WTC11 (cell line): ENCODE data around the gene IGFN1. TPM values are rescaled to one million over a fixed set of nuclear protein-coding genes. Genes with fewer than 3 reads are reported as not detected.

Source experiments
- ATAC-seq: fragments of 200-7000 bp; cut with Tn5 transposase; 2 replicates; pipeline ENCODE4 v1.10.0; 2021; ENCODE audit warnings: mild to moderate bottlenecking, moderate library complexity
- CTCF ChIA-PET: fragments of 300-600 bp; sonication (Branson Sonifier 250); formaldehyde crosslinking; loops from one replicate; lab custom pipeline; 2021; ENCODE audit warnings: antibody characterized with exemption; lab: Charles Lee
- POLR2A ChIA-PET: fragments of 350-600 bp; sonication (Branson Sonifier 250); formaldehyde crosslinking; loops from one replicate; lab custom pipeline; 2021; ENCODE audit warnings: antibody characterized with exemption; lab: Charles Lee
- DNase-seq: peaks from one replicate; pipeline ENCODE4 v3.0.0; 2021; ENCODE audit warnings: low spot score
- H3K27ac Mint-ChIP-seq: 2 replicates; pipeline ENCODE4 v1.8.0; 2021; ENCODE audit warnings: mixed read lengths
- H3K27me3 Mint-ChIP-seq: 2 replicates; pipeline ENCODE4 v1.8.0; 2021; ENCODE audit warnings: low read depth, mild to moderate bottlenecking, moderate library complexity, mixed read lengths
- H3K36me3 Mint-ChIP-seq: 2 replicates; pipeline ENCODE4 v1.8.0; 2021; ENCODE audit warnings: mixed read lengths
- H3K4me1 Mint-ChIP-seq: 2 replicates; pipeline ENCODE4 v1.8.0; 2022; ENCODE audit warnings: mixed read lengths
- H3K4me3 Mint-ChIP-seq: 2 replicates; pipeline ENCODE4 v1.8.0; 2021; ENCODE audit warnings: mild to moderate bottlenecking, moderate library complexity, mixed read lengths
- H3K9me3 Mint-ChIP-seq: 2 replicates; pipeline ENCODE4 v1.8.0; 2021; ENCODE audit warnings: mixed read lengths
- AFF4 ChIP-seq: sonication (generic); formaldehyde crosslinking; IDR thresholded peaks from 2 replicates; pipeline ENCODE4 v1.8.1; 2023; ENCODE audit warnings: mild to moderate bottlenecking, missing genetic modification reagents, borderline replicate concordance
- ATF6 ChIP-seq: sonication (generic); formaldehyde crosslinking; IDR thresholded peaks from 2 replicates; pipeline ENCODE4 v1.8.1; 2023; ENCODE audit warnings: mild to moderate bottlenecking, missing genetic modification reagents
- FOXJ3 ChIP-seq: sonication (generic); formaldehyde crosslinking; IDR thresholded peaks from 2 replicates; pipeline ENCODE4 v1.9.0; 2021; ENCODE audit warnings: missing genetic modification reagents, mild to moderate bottlenecking, borderline replicate concordance
- GTF2I ChIP-seq: fragments of 250-450 bp; sonication (Bioruptor Pico); conservative IDR thresholded peaks from 2 replicates; pipeline ENCODE4 v1.4.0; 2021; ENCODE audit warnings: mild to moderate bottlenecking
- IRF1 ChIP-seq: sonication (generic); formaldehyde crosslinking; IDR thresholded peaks from 2 replicates; pipeline ENCODE4 v1.8.0; 2023; ENCODE audit warnings: missing genetic modification reagents
- NFE2L1 ChIP-seq: sonication (generic); formaldehyde crosslinking; IDR thresholded peaks from 2 replicates; pipeline ENCODE4 v1.8.1; 2023; ENCODE audit warnings: missing genetic modification reagents
- NR1H2 ChIP-seq: sonication (generic); formaldehyde crosslinking; IDR thresholded peaks from 2 replicates; pipeline ENCODE4 v1.9.0; 2021; ENCODE audit warnings: mild to moderate bottlenecking, moderate library complexity, missing genetic modification reagents
- PREB ChIP-seq: sonication (generic); formaldehyde crosslinking; IDR thresholded peaks from 2 replicates; pipeline ENCODE4 v1.8.1; 2022; ENCODE audit warnings: mild to moderate bottlenecking, missing genetic modification reagents, moderate library complexity, borderline replicate concordance
- PRRX2 ChIP-seq: fragments of 250-450 bp; sonication (Bioruptor Pico); IDR thresholded peaks from 2 replicates; pipeline ENCODE4 v1.8.0; 2021; ENCODE audit warnings: mild to moderate bottlenecking
- SMAD4 ChIP-seq: sonication (generic); formaldehyde crosslinking; IDR thresholded peaks from 2 replicates; pipeline ENCODE4 v1.8.0; 2022; ENCODE audit warnings: mild to moderate bottlenecking, missing genetic modification reagents
- TCF7 ChIP-seq: sonication (generic); formaldehyde crosslinking; IDR thresholded peaks from 2 replicates; pipeline ENCODE4 v1.8.0; 2022; ENCODE audit warnings: mild to moderate bottlenecking, low read depth, missing genetic modification reagents, moderate library complexity
- TEAD4 ChIP-seq: sonication (generic); formaldehyde crosslinking; IDR thresholded peaks from 2 replicates; pipeline ENCODE4 v1.8.0; 2022; ENCODE audit warnings: mild to moderate bottlenecking, missing genetic modification reagents
- ZNF232 ChIP-seq: sonication (generic); formaldehyde crosslinking; IDR thresholded peaks from 2 replicates; pipeline ENCODE4 v1.8.0; 2022; ENCODE audit warnings: mild to moderate bottlenecking, missing genetic modification reagents
- ZNF317 ChIP-seq: sonication (generic); formaldehyde crosslinking; IDR thresholded peaks from 2 replicates; pipeline ENCODE4 v1.8.1; 2023; ENCODE audit warnings: low read depth, mild to moderate bottlenecking, moderate library complexity, missing genetic modification reagents, borderline replicate concordance
- ZNF423 ChIP-seq: fragments of 250-450 bp; sonication (Bioruptor Pico); IDR thresholded peaks from 2 replicates; pipeline ENCODE4 v2.1.2; 2022; ENCODE audit warnings: mild to moderate bottlenecking, moderate library complexity
- total RNA-seq: library from RNA; stranded (reverse); gene quantifications from 3 replicates; pipeline ENCODE4 v1.2.3, GENCODE V29; 2021
- TF ChIP-seq, protein P1 (sequence below): sonication (generic); formaldehyde crosslinking; IDR thresholded peaks from 2 replicates; pipeline ENCODE4 v1.8.1; 2023; ENCODE audit warnings: mild to moderate bottlenecking, missing genetic modification reagents
- TF ChIP-seq, protein P2 (sequence below): sonication (generic); formaldehyde crosslinking; IDR thresholded peaks from 2 replicates; pipeline ENCODE4 v1.8.0; 2022; ENCODE audit warnings: mild to moderate bottlenecking, missing genetic modification reagents
- TF ChIP-seq, protein P3 (sequence below): fragments of 250-450 bp; sonication (Bioruptor Pico); conservative IDR thresholded peaks from 2 replicates; pipeline ENCODE4 v1.9.0; 2021; ENCODE audit warnings: mild to moderate bottlenecking
- TF ChIP-seq, protein P4 (sequence below): fragments of 250-450 bp; sonication (Bioruptor Pico); IDR thresholded peaks from 2 replicates; pipeline ENCODE4 v1.9.0; 2021; ENCODE audit warnings: moderate library complexity, mild to moderate bottlenecking, inconsistent platforms, borderline replicate concordance

IGFN1 gene
- total RNA-seq, 1 experiment from 2014 or later, result 0.11 TPM

- ChIA-PET CTCF (interaction anchor here (0.5 to 1.5 kb wide), 6 partner anchors 15 to 129 kb away, joined by 3 to 5 read pairs (median 3); partner anchors contain the start of gene TMEM9), POLR2A (no interaction called here)
- DNase-seq (no peak), ATAC-seq (no peak)
- Mint-ChIP-seq H3K9me3 (peaks cover 15% of the 10 kb centered on the region), H3K27ac (no peak overlapping the region), H3K36me3 (no peaks in the 10 kb centered on the region), H3K4me3 (no peak overlapping the region), H3K27me3 (peaks cover 19% of the 10 kb centered on the region), H3K4me1 (no peaks in the 10 kb centered on the region)
- TF ChIP-seq TCF7 (CRISPR knock-in tag) (no peak), TEAD4 (CRISPR knock-in tag) (no peak), PRRX2 (CRISPR knock-in tag) (no peak), ZNF317 (no peak), GTF2I (CRISPR knock-in tag) (no peak), NR1H2 (no peak), IRF1 (no peak), ATF6 (no peak)
- TF ChIP-seq, protein P1, sequence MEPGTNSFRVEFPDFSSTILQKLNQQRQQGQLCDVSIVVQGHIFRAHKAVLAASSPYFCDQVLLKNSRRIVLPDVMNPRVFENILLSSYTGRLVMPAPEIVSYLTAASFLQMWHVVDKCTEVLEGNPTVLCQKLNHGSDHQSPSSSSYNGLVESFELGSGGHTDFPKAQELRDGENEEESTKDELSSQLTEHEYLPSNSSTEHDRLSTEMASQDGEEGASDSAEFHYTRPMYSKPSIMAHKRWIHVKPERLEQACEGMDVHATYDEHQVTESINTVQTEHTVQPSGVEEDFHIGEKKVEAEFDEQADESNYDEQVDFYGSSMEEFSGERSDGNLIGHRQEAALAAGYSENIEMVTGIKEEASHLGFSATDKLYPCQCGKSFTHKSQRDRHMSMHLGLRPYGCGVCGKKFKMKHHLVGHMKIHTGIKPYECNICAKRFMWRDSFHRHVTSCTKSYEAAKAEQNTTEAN (CRISPR knock-in tag), result no peak
Observed at GRCh38 chr1:201229771-201230635, 39.4 kb downstream of the IGFN1 start.

DNA sequence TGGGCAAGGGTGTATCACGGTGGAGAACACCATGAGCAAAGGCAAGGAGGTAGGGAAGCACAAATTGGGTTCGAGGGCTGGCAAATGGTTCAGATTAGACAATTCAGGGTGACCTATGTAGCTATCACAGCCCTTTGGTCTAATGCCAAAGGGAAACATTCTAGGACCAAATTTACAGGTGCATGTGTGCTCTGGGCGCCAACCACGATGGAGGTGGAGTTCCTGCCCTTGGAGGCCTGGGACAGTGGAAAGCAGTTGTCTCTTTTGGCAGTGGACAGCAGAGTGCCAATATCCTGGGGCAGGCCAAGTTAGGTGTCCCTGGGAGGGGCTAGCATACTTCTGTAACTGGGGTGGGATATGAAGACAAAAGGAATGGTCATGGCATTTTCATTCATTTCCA, 40.1 kb downstream of the IGFN1 start:
- H3K27me3 Mint-ChIP-seq, result peaks cover 20% of the 10 kb centered on the region
- ChIA-PET POLR2A (no interaction called here), CTCF (interaction anchor here (1.5 kb wide), 1 partner anchor 16 kb away, joined by 3 read pairs; no protein-coding TSS in a partner anchor)
- H3K27ac Mint-ChIP-seq, result no peak overlapping the region
- H3K4me3 Mint-ChIP-seq, result no peak overlapping the region
- DNase-seq (no peak), ATAC-seq (no peak)
- H3K36me3 Mint-ChIP-seq, result no peaks in the 10 kb centered on the region
- H3K4me1 Mint-ChIP-seq, result no peaks in the 10 kb centered on the region
- H3K9me3 Mint-ChIP-seq, result peaks cover 15% of the 10 kb centered on the region
- TF ChIP-seq, protein P2, sequence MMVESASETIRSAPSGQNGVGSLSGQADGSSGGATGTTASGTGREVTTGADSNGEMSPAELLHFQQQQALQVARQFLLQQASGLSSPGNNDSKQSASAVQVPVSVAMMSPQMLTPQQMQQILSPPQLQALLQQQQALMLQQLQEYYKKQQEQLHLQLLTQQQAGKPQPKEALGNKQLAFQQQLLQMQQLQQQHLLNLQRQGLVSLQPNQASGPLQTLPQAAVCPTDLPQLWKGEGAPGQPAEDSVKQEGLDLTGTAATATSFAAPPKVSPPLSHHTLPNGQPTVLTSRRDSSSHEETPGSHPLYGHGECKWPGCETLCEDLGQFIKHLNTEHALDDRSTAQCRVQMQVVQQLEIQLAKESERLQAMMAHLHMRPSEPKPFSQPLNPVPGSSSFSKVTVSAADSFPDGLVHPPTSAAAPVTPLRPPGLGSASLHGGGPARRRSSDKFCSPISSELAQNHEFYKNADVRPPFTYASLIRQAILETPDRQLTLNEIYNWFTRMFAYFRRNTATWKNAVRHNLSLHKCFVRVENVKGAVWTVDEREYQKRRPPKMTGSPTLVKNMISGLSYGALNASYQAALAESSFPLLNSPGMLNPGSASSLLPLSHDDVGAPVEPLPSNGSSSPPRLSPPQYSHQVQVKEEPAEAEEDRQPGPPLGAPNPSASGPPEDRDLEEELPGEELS (CRISPR knock-in tag), result no peak
- no peak for TF ChIP-seq PREB
- no peak for TF ChIP-seq NFE2L1 (CRISPR knock-in tag)
- TF ChIP-seq, protein P3, sequence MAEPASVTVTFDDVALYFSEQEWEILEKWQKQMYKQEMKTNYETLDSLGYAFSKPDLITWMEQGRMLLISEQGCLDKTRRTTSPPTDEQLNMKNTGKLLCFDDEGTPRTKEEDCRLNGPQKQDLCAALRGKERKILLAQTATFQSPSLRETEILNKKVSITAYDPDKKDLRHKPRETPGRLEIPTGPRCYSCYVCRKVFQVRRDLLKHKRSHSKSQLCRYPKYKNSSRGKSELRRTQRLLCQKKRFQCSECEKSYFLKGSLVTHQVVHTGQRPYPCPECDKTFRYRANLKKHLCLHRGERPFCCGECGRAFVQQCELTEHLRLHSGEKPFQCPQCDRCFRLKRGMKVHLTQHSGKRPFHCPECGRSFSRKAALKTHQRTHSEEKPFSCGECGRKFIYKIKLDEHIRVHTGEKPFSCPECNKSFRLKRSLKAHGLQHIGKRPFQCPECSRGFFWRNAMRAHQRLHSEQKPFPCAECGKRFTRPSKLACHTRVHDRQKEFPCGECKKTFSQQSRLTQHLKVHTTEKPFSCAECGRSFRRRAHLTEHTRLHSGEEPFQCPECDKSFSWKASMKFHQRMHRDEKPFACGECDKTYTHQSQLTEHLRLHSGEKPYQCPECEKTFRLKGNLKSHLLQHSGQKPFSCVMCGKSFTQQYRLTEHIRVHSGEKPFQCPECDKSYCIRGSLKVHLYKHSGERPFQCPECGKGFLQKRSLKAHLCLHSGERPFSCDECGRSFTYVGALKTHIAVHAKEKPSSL (CRISPR knock-in tag), result no peak
- TF ChIP-seq ZNF423 (CRISPR knock-in tag), result no peak
- no peak for TF ChIP-seq ZNF232 (CRISPR knock-in tag)
- no peak for TF ChIP-seq SMAD4 (CRISPR knock-in tag)
- TF ChIP-seq FOXJ3 (CRISPR knock-in tag), result no peak
- TF ChIP-seq, protein P4, sequence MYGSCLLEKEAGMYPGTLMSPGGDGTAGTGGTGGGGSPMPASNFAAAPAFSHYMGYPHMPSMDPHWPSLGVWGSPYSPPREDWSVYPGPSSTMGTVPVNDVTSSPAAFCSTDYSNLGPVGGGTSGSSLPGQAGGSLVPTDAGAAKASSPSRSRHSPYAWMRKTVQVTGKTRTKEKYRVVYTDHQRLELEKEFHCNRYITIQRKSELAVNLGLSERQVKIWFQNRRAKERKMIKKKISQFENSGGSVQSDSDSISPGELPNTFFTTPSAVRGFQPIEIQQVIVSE (CRISPR knock-in tag), result no peak
- no peak for TF ChIP-seq AFF4 (CRISPR knock-in tag)
